Measurements from ENCODE around the gene UBR2. TPM values are rescaled to one million over a fixed set of nuclear protein-coding genes. Genes with fewer than 3 reads are reported as not detected.

The UBR2 gene
- total RNA-seq, 1 donor, result 30.7 TPM

DNA sequence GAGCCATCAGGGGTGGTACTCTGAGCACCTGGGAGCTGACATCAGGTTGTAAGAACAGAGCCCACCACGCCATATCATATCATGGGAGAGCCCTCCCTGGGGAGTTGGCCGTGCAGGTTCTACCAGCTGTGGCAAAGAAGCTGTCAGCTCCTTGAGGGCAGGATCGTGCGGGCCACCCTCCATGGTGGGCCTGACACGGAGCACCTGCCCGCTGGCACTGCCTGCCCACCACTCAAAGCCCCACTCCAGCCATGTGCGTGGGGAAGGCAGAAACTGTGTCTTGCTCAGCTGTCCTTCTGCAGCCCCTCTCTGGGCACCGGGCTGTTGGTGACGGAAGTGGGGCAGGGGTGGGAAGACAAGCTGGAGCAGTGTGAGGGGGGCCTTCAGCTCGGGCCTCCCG is 144.3 kb downstream of the UBR2 start:
- no peak for DNase-seq (ENCODE audit: low read depth)
- TF ChIP-seq, protein P1, sequence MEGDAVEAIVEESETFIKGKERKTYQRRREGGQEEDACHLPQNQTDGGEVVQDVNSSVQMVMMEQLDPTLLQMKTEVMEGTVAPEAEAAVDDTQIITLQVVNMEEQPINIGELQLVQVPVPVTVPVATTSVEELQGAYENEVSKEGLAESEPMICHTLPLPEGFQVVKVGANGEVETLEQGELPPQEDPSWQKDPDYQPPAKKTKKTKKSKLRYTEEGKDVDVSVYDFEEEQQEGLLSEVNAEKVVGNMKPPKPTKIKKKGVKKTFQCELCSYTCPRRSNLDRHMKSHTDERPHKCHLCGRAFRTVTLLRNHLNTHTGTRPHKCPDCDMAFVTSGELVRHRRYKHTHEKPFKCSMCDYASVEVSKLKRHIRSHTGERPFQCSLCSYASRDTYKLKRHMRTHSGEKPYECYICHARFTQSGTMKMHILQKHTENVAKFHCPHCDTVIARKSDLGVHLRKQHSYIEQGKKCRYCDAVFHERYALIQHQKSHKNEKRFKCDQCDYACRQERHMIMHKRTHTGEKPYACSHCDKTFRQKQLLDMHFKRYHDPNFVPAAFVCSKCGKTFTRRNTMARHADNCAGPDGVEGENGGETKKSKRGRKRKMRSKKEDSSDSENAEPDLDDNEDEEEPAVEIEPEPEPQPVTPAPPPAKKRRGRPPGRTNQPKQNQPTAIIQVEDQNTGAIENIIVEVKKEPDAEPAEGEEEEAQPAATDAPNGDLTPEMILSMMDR (IDR thresholded peaks at IDR 0.05; ENCODE audit: insufficient read depth, low read depth, low read length), result no peak
- H3K4me3 ChIP-seq (ENCODE audit: low read depth, low read length), result no peak overlapping the region

DNA sequence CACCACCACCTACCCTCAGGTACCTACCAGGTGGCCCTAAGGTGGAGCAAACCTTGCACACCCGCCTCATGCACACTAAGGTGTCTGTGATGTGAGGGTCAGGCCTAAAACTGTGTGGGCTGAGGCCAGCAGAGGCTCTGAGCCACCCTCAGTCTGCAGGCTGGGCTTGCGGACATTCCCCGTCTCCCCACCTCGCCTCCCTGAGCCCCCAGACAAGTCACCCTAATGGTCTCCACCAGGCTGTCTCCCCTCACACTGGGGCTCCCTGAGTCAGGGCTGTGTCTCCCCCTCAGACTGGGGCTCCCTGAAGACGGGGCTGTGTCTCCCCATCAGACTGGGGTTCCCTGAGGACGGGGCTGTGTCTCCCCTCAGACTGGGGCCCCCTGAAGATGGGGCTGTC is 146.0 kb downstream of the UBR2 start:
- no peak overlapping the region for H3K4me3 ChIP-seq (ENCODE audit: low read depth, low read length)
- TF ChIP-seq, protein P1 (IDR thresholded peaks at IDR 0.05; ENCODE audit: insufficient read depth, low read depth, low read length), result no peak
- DNase-seq (ENCODE audit: low read depth), result no peak

DNA sequence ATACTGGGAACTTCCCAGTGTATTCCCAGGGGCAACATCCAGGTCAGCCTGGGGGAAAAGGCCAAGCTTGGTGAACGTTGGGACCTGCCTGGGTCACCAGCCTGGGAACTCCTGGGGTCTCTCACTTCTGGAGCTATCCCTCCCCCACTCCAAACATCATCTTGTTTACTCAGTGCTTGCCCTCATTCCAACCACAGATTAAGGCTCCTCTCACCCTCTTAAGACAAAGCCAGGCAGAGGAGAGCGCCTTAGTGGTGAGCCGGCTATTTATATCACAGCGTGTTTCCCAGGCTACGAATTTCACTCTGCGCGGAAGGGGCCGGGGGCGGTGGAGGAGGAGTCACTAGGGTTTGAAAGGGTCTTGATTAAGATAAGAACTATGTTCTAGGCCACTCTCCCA is 146.5 kb downstream of the UBR2 start:
- DNase-seq (ENCODE audit: low read depth), result peak; percentile 55
- TF ChIP-seq, protein P1 (IDR thresholded peaks at IDR 0.05; ENCODE audit: insufficient read depth, low read depth, low read length), result no peak
- H3K4me3 ChIP-seq (ENCODE audit: low read depth, low read length), result no peak overlapping the region

DNA sequence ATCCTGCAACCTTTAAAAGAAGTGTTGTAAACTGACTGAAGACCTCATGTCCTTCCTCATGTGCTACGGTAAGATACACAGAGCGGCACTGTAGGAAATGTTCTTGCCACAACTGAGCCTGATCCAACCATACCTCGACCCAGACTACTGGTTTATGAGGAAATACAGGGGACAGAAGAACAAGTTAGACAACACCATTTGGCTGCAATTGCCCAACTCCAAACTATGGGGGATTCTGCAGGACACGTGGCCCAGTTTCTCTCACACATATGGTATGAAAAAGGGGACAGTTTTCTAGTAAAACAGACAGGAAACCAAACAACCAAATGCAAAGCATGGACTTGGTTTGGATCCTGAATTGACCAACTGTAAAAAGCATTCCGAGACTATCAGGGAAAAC is 148.1 kb downstream of the UBR2 start:
- TF ChIP-seq, protein P1 (IDR thresholded peaks at IDR 0.05; ENCODE audit: insufficient read depth, low read depth, low read length), result no peak
- no peak overlapping the region for H3K4me3 ChIP-seq (ENCODE audit: low read depth, low read length)
- DNase-seq (ENCODE audit: low read depth), result no peak

DNA sequence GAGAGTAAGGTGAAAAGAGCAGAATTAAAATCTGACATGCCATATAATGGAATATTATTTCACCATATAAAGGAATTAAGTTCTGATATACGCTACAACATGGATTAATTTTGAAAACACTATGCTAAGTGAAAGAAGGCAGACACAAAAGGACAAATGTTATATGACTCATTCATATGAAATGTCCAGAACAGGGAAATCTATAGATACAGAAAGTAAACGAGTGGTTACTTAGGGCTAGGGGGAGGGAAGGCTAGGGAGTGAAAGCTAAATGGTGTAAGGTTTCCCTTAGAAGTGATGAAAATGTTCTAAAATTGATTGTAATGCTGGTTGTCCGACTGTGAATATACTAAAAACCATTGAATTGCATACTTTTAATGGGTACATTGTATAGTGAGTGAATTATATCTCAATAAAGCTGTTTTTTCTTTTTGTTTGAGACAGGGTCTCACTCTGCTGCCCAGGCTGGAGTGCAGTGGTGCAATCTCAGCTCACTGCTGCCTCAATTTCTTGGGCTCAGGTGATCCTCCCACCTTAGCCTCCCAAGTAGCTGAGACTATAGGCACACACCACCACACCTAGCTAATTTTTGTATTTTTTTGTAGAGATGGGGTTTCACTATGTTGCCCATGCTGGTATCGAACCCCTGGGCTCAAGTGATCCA is 150.4 kb downstream of the UBR2 start:
- peak; percentile 67 for DNase-seq (ENCODE audit: low read depth)
- TF ChIP-seq, protein P1 (IDR thresholded peaks at IDR 0.05; ENCODE audit: insufficient read depth, low read depth, low read length), result no peak
- no peak overlapping the region for H3K4me3 ChIP-seq (ENCODE audit: low read depth, low read length)

DNA sequence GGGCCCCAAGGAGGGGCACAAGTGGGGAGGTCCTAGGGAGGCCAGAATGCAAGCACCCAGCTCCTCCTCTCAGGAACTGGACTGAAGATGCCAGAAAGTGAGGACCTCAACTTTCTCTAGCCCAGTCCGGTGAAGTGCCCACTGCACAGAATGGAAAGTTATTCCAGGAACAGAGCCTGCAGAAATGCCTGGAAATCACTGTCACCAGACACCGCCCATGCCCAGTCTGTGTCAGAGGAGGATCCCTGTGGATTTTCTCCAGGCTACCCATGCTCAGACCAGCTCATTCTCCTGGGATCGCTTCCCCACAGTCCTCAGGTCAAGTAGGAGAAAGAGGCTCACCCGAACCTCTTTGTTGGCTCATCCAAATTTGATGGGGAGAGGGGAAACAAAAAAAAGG is 152.0 kb downstream of the UBR2 start:
- H3K4me3 ChIP-seq (ENCODE audit: low read depth, low read length), result no peak overlapping the region
- TF ChIP-seq, protein P1 (IDR thresholded peaks at IDR 0.05; ENCODE audit: insufficient read depth, low read depth, low read length), result no peak
- no peak for DNase-seq (ENCODE audit: low read depth)

DNA sequence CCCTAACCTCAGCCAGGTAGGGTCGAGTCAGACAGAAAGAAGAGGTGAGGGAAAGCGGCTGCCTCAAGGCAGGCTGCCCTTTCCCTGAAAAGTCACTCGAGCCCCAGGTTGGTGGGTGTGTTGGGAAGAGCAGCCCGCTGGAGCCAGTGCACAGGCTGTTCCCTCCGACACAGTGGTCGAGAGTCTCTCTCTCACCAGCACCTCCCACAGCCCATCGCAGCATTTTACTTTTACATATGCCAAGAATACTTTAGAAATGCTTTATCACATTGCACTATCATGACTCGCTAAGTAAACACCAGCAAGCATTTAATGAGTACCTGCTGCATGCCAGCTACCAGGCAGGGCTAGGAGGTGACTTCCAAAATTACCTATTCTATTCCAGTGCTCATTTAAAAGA is 156.9 kb downstream of the UBR2 start:
- no peak overlapping the region for H3K4me3 ChIP-seq (ENCODE audit: low read depth, low read length)
- no peak for DNase-seq (ENCODE audit: low read depth)
- TF ChIP-seq, protein P1 (IDR thresholded peaks at IDR 0.05; ENCODE audit: insufficient read depth, low read depth, low read length), result no peak
